ENCODE data around the gene RGS3. TPM values are rescaled to one million over a fixed set of nuclear protein-coding genes. Genes with fewer than 3 reads are reported as not detected.
A peak's percentile ranks its signal among the peaks of the same experiment; 100 is the strongest.

The RGS3 gene
- total and polyA plus RNA-seq, 12 donors: 65.4 to 201 (median 132) TPM

DNA sequence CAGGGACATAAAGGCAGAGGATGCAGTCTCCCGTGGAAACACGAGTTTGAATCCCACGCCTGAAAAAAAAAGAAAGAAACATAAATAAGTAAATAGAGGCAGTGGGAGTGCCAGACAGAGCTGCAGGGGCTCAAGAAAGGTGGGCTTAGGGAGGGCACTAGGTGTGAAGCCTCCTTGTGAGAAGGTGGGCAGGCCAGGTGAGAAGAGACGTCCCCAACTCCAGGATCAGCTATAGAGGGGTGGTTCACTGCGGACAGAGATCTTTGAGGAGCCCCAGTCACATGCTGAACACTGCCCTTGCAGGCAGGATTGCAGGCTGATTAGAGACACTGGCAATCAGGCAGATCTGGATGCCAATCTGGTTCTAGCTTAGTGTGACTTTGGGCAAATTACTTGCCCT, 172.1 kb downstream of the RGS3 start:
- Histone ChIP-seq H3K27ac (no peak overlapping the region), H3K9me3 (no peaks in the 10 kb centered on the region), H3K4me1 (peaks cover 3 to 48% (median 25%) of the 10 kb centered on the region in 9 donors), H3K27me3 (no peaks in the 10 kb centered on the region), H3K36me3 (no peaks in the 10 kb centered on the region), H3K4me3 (no peak overlapping the region)
- WGBS, 2 donors: 87 to 92% methylated on average over 5 of the region's 5 CpGs
- no peak for DNase-seq
- TF ChIP-seq, protein P1, sequence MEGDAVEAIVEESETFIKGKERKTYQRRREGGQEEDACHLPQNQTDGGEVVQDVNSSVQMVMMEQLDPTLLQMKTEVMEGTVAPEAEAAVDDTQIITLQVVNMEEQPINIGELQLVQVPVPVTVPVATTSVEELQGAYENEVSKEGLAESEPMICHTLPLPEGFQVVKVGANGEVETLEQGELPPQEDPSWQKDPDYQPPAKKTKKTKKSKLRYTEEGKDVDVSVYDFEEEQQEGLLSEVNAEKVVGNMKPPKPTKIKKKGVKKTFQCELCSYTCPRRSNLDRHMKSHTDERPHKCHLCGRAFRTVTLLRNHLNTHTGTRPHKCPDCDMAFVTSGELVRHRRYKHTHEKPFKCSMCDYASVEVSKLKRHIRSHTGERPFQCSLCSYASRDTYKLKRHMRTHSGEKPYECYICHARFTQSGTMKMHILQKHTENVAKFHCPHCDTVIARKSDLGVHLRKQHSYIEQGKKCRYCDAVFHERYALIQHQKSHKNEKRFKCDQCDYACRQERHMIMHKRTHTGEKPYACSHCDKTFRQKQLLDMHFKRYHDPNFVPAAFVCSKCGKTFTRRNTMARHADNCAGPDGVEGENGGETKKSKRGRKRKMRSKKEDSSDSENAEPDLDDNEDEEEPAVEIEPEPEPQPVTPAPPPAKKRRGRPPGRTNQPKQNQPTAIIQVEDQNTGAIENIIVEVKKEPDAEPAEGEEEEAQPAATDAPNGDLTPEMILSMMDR (IDR thresholded peaks at IDR 0.05): no peak
- no peak for ATAC-seq
- intact Hi-C loops (cut with DNase I): no loop called here

DNA sequence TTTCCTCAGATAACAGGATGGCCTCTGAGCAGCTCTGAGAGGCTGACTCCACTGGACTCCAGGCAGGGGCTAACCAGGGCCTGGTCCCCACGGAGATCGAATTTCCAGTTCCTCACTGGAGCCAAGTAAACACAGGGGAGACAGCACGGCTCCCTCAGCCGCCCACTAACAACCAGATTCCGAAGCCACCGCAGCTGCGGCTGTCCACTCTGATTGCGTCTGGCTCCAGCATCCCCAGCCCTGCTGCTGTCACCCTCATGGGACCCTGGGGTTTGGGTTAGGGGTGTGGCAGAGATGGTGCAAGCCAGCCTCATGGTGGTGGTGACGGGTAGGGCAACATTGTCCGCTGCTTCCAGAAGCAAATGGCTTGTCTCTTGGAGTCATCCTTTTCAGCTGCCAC, 172.6 kb downstream of the RGS3 start:
- 64 to 68% methylated on average over 10 of the region's 10 CpGs for WGBS, 2 donors
- Histone ChIP-seq H3K36me3 (no peaks in the 10 kb centered on the region), H3K27me3 (no peaks in the 10 kb centered on the region), H3K4me1 (peaks cover 3 to 43% (median 25%) of the 10 kb centered on the region in 9 donors), H3K4me3 (no peak overlapping the region), H3K9me3 (no peaks in the 10 kb centered on the region), H3K27ac (no peak overlapping the region)
- TF ChIP-seq, protein P1 (IDR thresholded peaks at IDR 0.05): no peak
- intact Hi-C loops (cut with DNase I): no loop called here
- DNase-seq (no peak), ATAC-seq (peak in 3 of 8 donors; percentile 14 to 30 (median 29))

DNA sequence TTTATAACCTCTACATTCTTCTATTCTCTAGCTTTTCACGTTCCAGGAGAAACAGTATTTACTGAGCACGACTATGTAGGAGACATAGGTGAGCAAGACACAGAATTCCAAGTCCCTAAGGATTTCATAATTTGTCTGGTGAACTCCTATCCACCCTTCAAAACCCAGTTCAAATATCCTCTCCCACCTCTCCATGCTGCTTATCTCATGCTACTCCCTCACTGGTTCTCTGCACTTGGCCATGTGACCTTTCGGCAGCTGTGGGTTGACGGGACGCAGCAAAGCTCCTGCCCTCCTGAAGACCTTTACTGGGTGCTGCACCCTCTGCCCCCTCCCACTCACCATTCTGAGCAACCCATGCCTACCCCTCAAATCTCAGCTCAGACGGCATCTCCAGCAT, 173.2 kb downstream of the RGS3 start:
- 93 to 96% methylated on average over 6 of the region's 6 CpGs for WGBS, 2 donors
- intact Hi-C loops (cut with DNase I): no loop called here
- TF ChIP-seq, protein P1 (IDR thresholded peaks at IDR 0.05): no peak
- no peak overlapping the region for H3K4me3 ChIP-seq
- ATAC-seq (no peak), DNase-seq (no peak)
- H3K9me3 ChIP-seq: no peaks in the 10 kb centered on the region
- no peaks in the 10 kb centered on the region for H3K27me3 ChIP-seq
- no peaks in the 10 kb centered on the region for H3K36me3 ChIP-seq
- H3K27ac ChIP-seq: no peak overlapping the region
- H3K4me1 ChIP-seq: peaks cover 3 to 37% (median 23%) of the 10 kb centered on the region in 9 donors

DNA sequence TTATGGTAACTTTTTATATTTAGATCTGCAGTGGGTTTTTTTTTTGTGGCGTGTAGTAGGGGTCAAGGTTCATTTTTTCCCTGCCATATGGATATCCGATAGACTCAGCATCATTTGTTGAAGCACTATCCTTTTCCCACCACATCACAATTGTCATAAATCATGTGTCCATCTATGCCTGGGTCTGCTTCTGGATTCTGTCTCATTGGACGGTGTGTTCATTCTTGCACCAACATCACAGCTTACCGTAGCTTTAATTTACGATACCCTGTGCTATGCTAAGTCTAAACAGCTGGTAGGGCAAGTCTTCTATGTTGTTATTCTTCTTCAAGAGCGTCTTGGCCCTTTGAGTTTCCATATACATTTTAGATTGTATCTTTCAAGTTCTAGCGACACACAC, 175.0 kb downstream of the RGS3 start:
- TF ChIP-seq, protein P1 (IDR thresholded peaks at IDR 0.05): no peak
- peaks cover 3 to 27% (median 23%) of the 10 kb centered on the region in 9 donors for H3K4me1 ChIP-seq
- no peak overlapping the region for H3K4me3 ChIP-seq
- DNase-seq: no peak
- intact Hi-C loops (cut with DNase I): no loop called here
- 91 to 94% methylated on average over 7 of the region's 7 CpGs for WGBS, 2 donors
- H3K27ac ChIP-seq: no peak overlapping the region
- ATAC-seq: no peak
- no peaks in the 10 kb centered on the region for H3K36me3 ChIP-seq
- no peaks in the 10 kb centered on the region for H3K9me3 ChIP-seq
- no peaks in the 10 kb centered on the region for H3K27me3 ChIP-seq
